Measurements from ENCODE around the gene CACNA1S. TPM values are rescaled to one million over a fixed set of nuclear protein-coding genes. Genes with fewer than 3 reads are reported as not detected.

CACNA1S gene
- total and polyA plus RNA-seq, 12 donors, result under 0.01 to 0.07 TPM; not detected in 10

GRCh38 chr1:201011616-201012015 is 100.6 kb downstream of the CACNA1S start:
- TF ChIP-seq POLR2A (IDR thresholded peaks at IDR 0.05) (no peak), CTCF (IDR thresholded peaks at IDR 0.05) (no peak)
- Histone ChIP-seq H3K27me3 (no peaks in the 10 kb centered on the region), H3K9me3 (replicated peaks in 1 of 3) (no peaks in the 10 kb centered on the region), H3K36me3 (replicated peaks in 1 of 2) (no peaks in the 10 kb centered on the region), H3K4me3 (no peak overlapping the region), H3K4me1 (replicated peaks in 1 of 2) (peaks cover 0 to 19% of the 10 kb centered on the region in 2 donors), H3K27ac (no peak overlapping the region)
- intact Hi-C loops (cut with DNase I), result no loop called here
- DNase-seq, result no peak
- WGBS, 4 donors, result 64 to 100% (median 72%) methylated on average over 1 to 3 of the region's 3 CpGs

DNA sequence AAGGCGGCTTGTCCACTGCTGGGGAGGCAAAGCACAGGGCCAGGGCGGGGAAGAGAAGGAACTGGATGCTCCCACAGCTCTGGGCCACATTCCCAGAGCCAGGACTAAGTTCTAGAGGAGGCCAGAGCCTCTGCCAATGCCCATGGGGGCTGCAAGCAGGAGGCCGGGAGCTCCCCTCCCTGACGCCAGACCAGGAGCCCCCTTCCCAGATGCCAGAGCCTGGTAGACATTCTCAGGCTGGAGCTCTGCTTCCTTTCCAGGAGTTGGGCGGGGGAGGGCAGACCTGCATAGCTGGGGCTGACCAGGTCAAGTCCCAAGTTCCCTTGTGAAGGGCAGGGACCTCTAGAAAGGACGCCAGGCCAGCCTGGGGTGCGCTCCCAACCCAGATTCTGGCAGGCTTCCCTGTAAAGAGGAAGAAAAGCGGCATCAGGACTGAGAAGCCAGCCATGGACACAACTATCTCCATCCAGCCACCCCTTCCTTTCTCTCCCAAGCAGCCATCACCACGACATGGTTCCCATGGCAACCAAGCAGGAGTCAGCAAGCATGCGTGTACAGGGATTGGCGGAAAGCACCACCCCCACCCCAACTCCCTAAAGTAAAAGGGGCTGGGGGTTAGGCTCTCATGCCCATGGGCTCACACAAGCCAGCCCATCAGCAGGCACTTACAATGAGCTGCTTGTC is 102.1 kb downstream of the CACNA1S start:
- Histone ChIP-seq H3K4me1 (replicated peaks in 1 of 2) (peaks cover 0 to 4% of the 10 kb centered on the region in 2 donors), H3K27me3 (no peaks in the 10 kb centered on the region), H3K9me3 (replicated peaks in 1 of 3) (no peaks in the 10 kb centered on the region), H3K36me3 (replicated peaks in 1 of 2) (no peaks in the 10 kb centered on the region), H3K27ac (no peak overlapping the region), H3K4me3 (no peak overlapping the region)
- intact Hi-C loops (cut with DNase I), result no loop called here
- 79 to 92% (median 89%) methylated on average over 9 to 11 of the region's 11 CpGs for WGBS, 4 donors
- DNase-seq, result no peak
- TF ChIP-seq CTCF (IDR thresholded peaks at IDR 0.05) (no peak), POLR2A (IDR thresholded peaks at IDR 0.05) (no peak)

DNA sequence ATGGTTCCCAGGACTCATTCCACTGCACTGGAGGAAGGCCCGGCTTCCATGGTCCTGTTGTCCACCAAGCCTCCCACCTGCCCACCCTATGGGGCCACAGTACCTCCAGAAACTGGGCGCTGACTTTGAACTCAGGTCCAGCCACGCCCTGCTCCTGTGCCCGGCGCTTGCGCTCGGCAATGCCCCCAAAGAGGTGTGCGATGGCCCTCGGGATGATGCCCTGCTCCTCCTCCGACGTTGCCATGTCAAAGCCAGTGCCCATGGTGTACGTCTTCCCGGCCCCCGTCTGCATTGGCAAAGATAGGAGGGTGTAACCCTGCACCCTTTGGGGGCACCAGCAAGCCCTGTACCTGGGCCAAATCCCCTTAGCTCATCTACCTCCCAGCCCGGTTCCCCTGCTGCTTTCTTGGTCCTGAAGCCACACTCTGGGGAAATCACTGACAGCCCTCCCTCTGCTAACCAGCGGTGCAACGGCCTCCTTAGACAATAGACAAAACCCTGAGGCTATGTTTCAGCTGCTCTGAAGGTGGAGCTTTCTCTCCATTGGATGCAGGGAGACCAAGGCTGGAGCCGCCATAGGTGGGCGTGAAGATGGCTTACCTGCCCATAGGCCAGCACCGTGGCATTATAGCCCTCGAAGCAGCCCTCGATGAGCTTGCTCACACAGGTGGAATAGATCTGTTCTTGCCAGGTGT is 103.4 kb downstream of the CACNA1S start:
- WGBS, 4 donors, result 92 to 97% (median 94%) methylated on average over 7 to 22 of the region's 22 CpGs
- intact Hi-C loops (cut with DNase I), result no loop called here

More for the DNA sequence above, 103.4 kb downstream of the CACNA1S start:
- Histone ChIP-seq H3K4me3 (no peak overlapping the region), H3K36me3 (replicated peaks in 1 of 2) (no peaks in the 10 kb centered on the region), H3K27me3 (no peaks in the 10 kb centered on the region), H3K9me3 (replicated peaks in 1 of 3) (no peaks in the 10 kb centered on the region), H3K27ac (no peak overlapping the region), H3K4me1 (replicated peaks in 1 of 2) (no peaks in the 10 kb centered on the region)
- no peak for TF ChIP-seq POLR2A (IDR thresholded peaks at IDR 0.05)
- no peak for TF ChIP-seq CTCF (IDR thresholded peaks at IDR 0.05)
- no peak for DNase-seq
